Sigmoid colon (tissue), 7 donors: ENCODE results near the gene FOXK2. TPM values are rescaled to one million over a fixed set of nuclear protein-coding genes. Genes with fewer than 3 reads are reported as not detected.

Source experiments
- DNase-seq: peaks from one replicate; pipeline ENCODE4 v3.0.0-alpha.2; 2019
- H3K27ac ChIP-seq, 4 donors: fragments of 200-600 bp; sonication (generic); one replicate each; pipeline ENCODE4 v1.5.1; 2016 to 2019; ENCODE audit warnings: mild to moderate bottlenecking in 1 of 4
- H3K27me3 ChIP-seq, 3 donors: fragments of 200-600 bp; sonication (generic); one replicate each; pipeline ENCODE4 v1.5.1; 2019; ENCODE audit warnings: mild to moderate bottlenecking in 1 of 3
- H3K36me3 ChIP-seq, 4 donors: fragments of 200-600 bp; sonication (generic); one replicate each; pipeline ENCODE4 v1.5.1; 2016 to 2019
- H3K4me1 ChIP-seq, 4 donors: fragments of 200-600 bp; sonication (generic); one replicate each; pipeline ENCODE4 v1.5.1; 2017 to 2019
- H3K4me3 ChIP-seq, 4 donors: fragments of 200-600 bp; sonication (generic); one replicate each; pipeline ENCODE4 v1.5.1; 2017 to 2019; ENCODE audit warnings: mild to moderate bottlenecking in 2 of 4, moderate library complexity in 1 of 4
- H3K9me3 ChIP-seq, 4 donors: fragments of 200-600 bp in 3 of 4; sonication (generic) in 3 of 4; one replicate each; pipeline versions ENCODE4 v1.5.1 to v1.6.1; 2013 to 2019
- CTCF ChIP-seq, 4 experiments: fragments of 450-650 bp in 3 of 4; fragments of 200-600 bp in 1 of 4; IDR thresholded peaks; one replicate each; pipeline ENCODE4 v1.5.1; 2016 to 2019; ENCODE audit warnings: antibody characterized with exemption in 4 of 4, mild to moderate bottlenecking in 3 of 4, moderate library complexity in 2 of 4
- EP300 ChIP-seq, 4 donors: sonication (generic); formaldehyde crosslinking; IDR thresholded peaks; one replicate each; pipeline ENCODE4 v1.6.1; 2017; ENCODE audit warnings: antibody characterized with exemption in 4 of 4
- POLR2A ChIP-seq, 2 donors: fragments of 450-650 bp; IDR thresholded peaks; one replicate each; pipeline ENCODE4 v1.6.1; 2016; ENCODE audit warnings: antibody characterized with exemption in 2 of 2, mild to moderate bottlenecking in 2 of 2, moderate library complexity in 2 of 2
- POLR2AphosphoS5 ChIP-seq, 4 donors: sonication (generic); formaldehyde crosslinking; IDR thresholded peaks; one replicate each; pipeline ENCODE4 v1.6.1; 2017; ENCODE audit warnings: antibody characterized with exemption in 4 of 4
- WGBS, 2 donors: extraction: QIAGEN DNeasy Blood & Tissue Kit; methylation state at CpG; one replicate each; pipeline ENCODE4 v1.1.7; 2013; 5-methylcytosine and 5-hydroxymethylcytosine counted together
- intact Hi-C: fragments of 100-400 bp; cut with DNase I; formaldehyde crosslinking; loops from one replicate; pipeline ENCODE4 v1.15.1; 2023
- polyA plus RNA-seq, 3 donors: library from polyadenylated mRNA; stranded (reverse); fragments of 200-250 nt; gene quantifications; one replicate each; pipeline ENCODE4 v1.2.3, GENCODE V29; 2013
- total RNA-seq, 4 donors: library from RNA; depleted of rRNA; stranded (reverse); fragments of >200 nt; gene quantifications; one replicate each; pipeline ENCODE4 v1.1.0, GENCODE V29; 2016
- donor health status: healthy with polysubstance abuse.
- donor health status: Bipolar disorder and iron deficiency.
- donor health status: healthy.

The FOXK2 gene
- total RNA-seq (10 to 100 TPM; 29.3 to 56.8 (median 40.5) TPM), polyA plus RNA-seq (10 to 100 TPM; 10.2 to 26.2 (median 11.6) TPM)

GRCh38 chr17:82518826-82519810 is at the start of gene FOXK2:
Gene FOXK2 (plus strand): TSS chr17:82519732. CDS start chr17:82519889, 157 bp downstream.
- intact Hi-C loops, result loop anchor here (1.0 kb wide), 1 partner anchor 22 kb away; no protein-coding TSS in a partner anchor
- 2% methylated on average over 114 of the region's 114 CpGs for WGBS, 2 donors

GRCh38 chr17:82470065-82470464 is 49.5 kb upstream of the FOXK2 start:
- TF ChIP-seq CTCF (IDR thresholded peaks at IDR 0.05), result no peak
- no peak for TF ChIP-seq EP300 (IDR thresholded peaks at IDR 0.05)
- no peak for TF ChIP-seq POLR2AphosphoS5 (IDR thresholded peaks at IDR 0.05)
- TF ChIP-seq POLR2A (IDR thresholded peaks at IDR 0.05), result no peak
- Histone ChIP-seq H3K27me3 (no peaks in the 10 kb centered on the region), H3K27ac (no peak overlapping the region), H3K4me1 (no peaks in the 10 kb centered on the region), H3K4me3 (no peak overlapping the region), H3K9me3 (no peaks in the 10 kb centered on the region), H3K36me3 (peaks cover 9 to 93% (median 29%) of the 10 kb centered on the region in 4 donors)
- intact Hi-C loops, result no loop called here
- 97 to 98% methylated on average over 7 of the region's 7 CpGs for WGBS, 2 donors
- DNase-seq, result no peak

More at GRCh38 chr17:82518826-82519810, at the start of gene FOXK2:
- Histone ChIP-seq H3K4me3 (peak within 1 kb of the TSS; percentile 66 to 94 (median 78)), H3K4me1 (peaks cover 0 to 41% (median 33%) of the 10 kb centered on the region in 4 donors), H3K27me3 (no peaks in the 10 kb centered on the region), H3K27ac (peak within 1 kb of the TSS; percentile 91 to 99 (median 94)), H3K9me3 (no peaks in the 10 kb centered on the region), H3K36me3 (no peaks in the 10 kb centered on the region)
- DNase-seq, result peak; percentile 97
- TF ChIP-seq EP300 (IDR thresholded peaks at IDR 0.05) (peak in 3 of 4 donors; percentile 12 to 45 (median 12)), POLR2A (IDR thresholded peaks at IDR 0.05) (no peak), POLR2AphosphoS5 (IDR thresholded peaks at IDR 0.05) (peak; percentile 69 to 75 (median 73))

GRCh38 chr17:82474223-82475010 is 45.1 kb upstream of the FOXK2 start:
- H3K27me3 ChIP-seq, result no peaks in the 10 kb centered on the region
- H3K9me3 ChIP-seq, result no peaks in the 10 kb centered on the region
- intact Hi-C loops, result no loop called here
- H3K36me3 ChIP-seq, result peaks cover 23 to 92% (median 38%) of the 10 kb centered on the region in 4 donors
- DNase-seq, result no peak
- WGBS, 2 donors, result 85 to 87% methylated on average over 11 of the region's 11 CpGs
- H3K27ac ChIP-seq, result no peak overlapping the region
- TF ChIP-seq CTCF (IDR thresholded peaks at IDR 0.05) (no peak), EP300 (IDR thresholded peaks at IDR 0.05) (no peak), POLR2A (IDR thresholded peaks at IDR 0.05) (no peak), POLR2AphosphoS5 (IDR thresholded peaks at IDR 0.05) (no peak)
- no peak overlapping the region for H3K4me3 ChIP-seq
- no peaks in the 10 kb centered on the region for H3K4me1 ChIP-seq

- 94% methylated on average over 8 of the region's 8 CpGs for WGBS, 2 donors
- no peaks in the 10 kb centered on the region for H3K4me1 ChIP-seq
- TF ChIP-seq CTCF (IDR thresholded peaks at IDR 0.05) (no peak), EP300 (IDR thresholded peaks at IDR 0.05) (no peak), POLR2A (IDR thresholded peaks at IDR 0.05) (no peak), POLR2AphosphoS5 (IDR thresholded peaks at IDR 0.05) (no peak)
- H3K27ac ChIP-seq, result no peak overlapping the region
- intact Hi-C loops, result no loop called here
- H3K9me3 ChIP-seq, result no peaks in the 10 kb centered on the region
- no peaks in the 10 kb centered on the region for H3K27me3 ChIP-seq
- peaks cover 26 to 92% (median 45%) of the 10 kb centered on the region in 4 donors for H3K36me3 ChIP-seq
- DNase-seq, result no peak
- no peak overlapping the region for H3K4me3 ChIP-seq
These were observed 44.1 kb upstream of the FOXK2 start for GRCh38 chr17:82475458-82475857.
